K562 (cell line): ENCODE data around the gene ZNF319. TPM values are rescaled to one million over a fixed set of nuclear protein-coding genes. Genes with fewer than 3 reads are reported as not detected.

Experiments used
- ATF2 ChIP-seq: sonication (generic); formaldehyde crosslinking; IDR thresholded peaks from 2 replicates; pipeline ENCODE4 v1.8.1; 2022; ENCODE audit warnings: missing genetic modification reagents
- ATF4 ChIP-seq: fragments of 450-650 bp; formaldehyde crosslinking; IDR thresholded peaks from 2 replicates; pipeline ENCODE4 v1.4.0; 2022; ENCODE audit warnings: mild to moderate bottlenecking, moderate library complexity
- BCL6 ChIP-seq: fragments of 250-450 bp; sonication (Bioruptor Pico); IDR thresholded peaks from 2 replicates; pipeline ENCODE4 v1.4.0; 2020
- FOSL1 ChIP-seq: fragments of 200-800 bp; sonication (Bioruptor generic); conservative IDR thresholded peaks from 2 replicates; pipeline ENCODE4 v1.6.1; 2016; ENCODE audit warnings: missing genetic modification characterization, missing compliant biosample characterization
- GATAD2A ChIP-seq: fragments of 450-650 bp; IDR thresholded peaks from 2 replicates; pipeline ENCODE4 v1.6.1; 2017
- HNRNPK ChIP-seq: fragments of 200-400 bp; formaldehyde crosslinking; IDR thresholded peaks from one replicate; pipeline ENCODE4 v1.6.1; 2018; ENCODE audit warnings: mild to moderate bottlenecking, low read depth, low read length; ENCODE audit not compliant: poor library complexity, severe bottlenecking
- REST ChIP-seq, 2 experiments: fragments of 450-650 bp; formaldehyde crosslinking in 1 of 2; IDR thresholded peaks; 2 replicates each; pipeline versions ENCODE4 v1.4.0 to v1.6.1; 2014 to 2020; ENCODE audit warnings: mild to moderate bottlenecking in 2 of 2, borderline replicate concordance in 1 of 2, low read depth in 1 of 2
- SMAD1 ChIP-seq: fragments of 150-350 bp; IDR thresholded peaks from 2 replicates; pipeline ENCODE4 v1.6.1; 2014; ENCODE audit warnings: low read length, low read depth; ENCODE audit not compliant: partially characterized antibody
- SREBF2 ChIP-seq: sonication (generic); formaldehyde crosslinking; IDR thresholded peaks from 2 replicates; pipeline ENCODE4 v1.4.0; 2020; ENCODE audit warnings: mild to moderate bottlenecking, missing genetic modification reagents
- ZNF408 ChIP-seq: fragments of 250-450 bp; sonication (Bioruptor Pico); IDR thresholded peaks from 2 replicates; pipeline ENCODE4 v1.4.0; 2020; ENCODE audit warnings: low read depth, mild to moderate bottlenecking, moderate library complexity
- ZNF431 ChIP-seq: sonication (generic); formaldehyde crosslinking; IDR thresholded peaks from 2 replicates; pipeline ENCODE4 v1.8.0; 2022; ENCODE audit warnings: mild to moderate bottlenecking, missing genetic modification reagents
- ZNF507 ChIP-seq: conservative IDR thresholded peaks from 2 replicates; pipeline ENCODE4 v1.6.1; 2017; ENCODE audit warnings: missing genetic modification characterization, missing compliant biosample characterization
- ZNF707 ChIP-seq: fragments of 250-450 bp; sonication (Bioruptor Pico); conservative IDR thresholded peaks from 2 replicates; pipeline ENCODE4 v1.8.0; 2022; ENCODE audit warnings: inconsistent platforms, mild to moderate bottlenecking, moderate library complexity
- ZNF766 ChIP-seq: fragments of 200-800 bp; sonication (Bioruptor generic); conservative IDR thresholded peaks from 2 replicates; pipeline ENCODE4 v1.6.1; 2016; ENCODE audit warnings: missing genetic modification characterization, missing compliant biosample characterization
- polyA plus RNA-seq, 8 experiments: library from polyadenylated mRNA; depleted of rRNA in 4 of 8; stranded (reverse) in 5 of 8; unstranded in 3 of 8; fragments of >200 nt; fragmentation: Nextera tagmentation in 2 of 8; fragmentation: Illumina TruSeq in 1 of 8; extraction: Ambion mirVana in 2 of 8; extraction: Trizol in 1 of 8; gene quantifications; 2 replicates each; pipeline versions ENCODE4 v1.2.1 to v1.2.3, GENCODE V29; 2011 to 2014; ENCODE audit warnings: inconsistent platforms in 1 of 8, missing spikeins in 1 of 8
- total RNA-seq, 7 experiments: library from RNA; depleted of rRNA in 6 of 7; stranded (reverse); fragments of >200 nt in 6 of 7; fragmentation: Illumina TruSeq in 2 of 7; extraction: Trizol in 2 of 7; gene quantifications; 2 replicates each; pipeline versions ENCODE4 v1.2.1 to v1.2.3, GENCODE V29; 2011 to 2021; ENCODE audit warnings: low replicate concordance in 1 of 7
- TF ChIP-seq, protein P1 (sequence below): fragments of 200-400 bp; formaldehyde crosslinking; IDR thresholded peaks from 2 replicates; pipeline ENCODE4 v1.6.1; 2017; ENCODE audit warnings: mild to moderate bottlenecking, low read depth, low read length, moderate library complexity

The ZNF319 gene
- total and polyA plus RNA-seq, 9 of the 15 experiments (the other 6 are each of a cell fraction or from before 2014, with no cell fraction given): 0.20 to 5.7 (median 1.4) TPM

- TF ChIP-seq, protein P1, sequence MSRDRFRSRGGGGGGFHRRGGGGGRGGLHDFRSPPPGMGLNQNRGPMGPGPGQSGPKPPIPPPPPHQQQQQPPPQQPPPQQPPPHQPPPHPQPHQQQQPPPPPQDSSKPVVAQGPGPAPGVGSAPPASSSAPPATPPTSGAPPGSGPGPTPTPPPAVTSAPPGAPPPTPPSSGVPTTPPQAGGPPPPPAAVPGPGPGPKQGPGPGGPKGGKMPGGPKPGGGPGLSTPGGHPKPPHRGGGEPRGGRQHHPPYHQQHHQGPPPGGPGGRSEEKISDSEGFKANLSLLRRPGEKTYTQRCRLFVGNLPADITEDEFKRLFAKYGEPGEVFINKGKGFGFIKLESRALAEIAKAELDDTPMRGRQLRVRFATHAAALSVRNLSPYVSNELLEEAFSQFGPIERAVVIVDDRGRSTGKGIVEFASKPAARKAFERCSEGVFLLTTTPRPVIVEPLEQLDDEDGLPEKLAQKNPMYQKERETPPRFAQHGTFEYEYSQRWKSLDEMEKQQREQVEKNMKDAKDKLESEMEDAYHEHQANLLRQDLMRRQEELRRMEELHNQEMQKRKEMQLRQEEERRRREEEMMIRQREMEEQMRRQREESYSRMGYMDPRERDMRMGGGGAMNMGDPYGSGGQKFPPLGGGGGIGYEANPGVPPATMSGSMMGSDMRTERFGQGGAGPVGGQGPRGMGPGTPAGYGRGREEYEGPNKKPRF: no peak
- no peak for TF ChIP-seq ATF2
- no peak for TF ChIP-seq BCL6 (CRISPR knock-in tag)
- TF ChIP-seq ZNF408 (CRISPR knock-in tag): no peak
- no peak for TF ChIP-seq ZNF707 (CRISPR knock-in tag)
- peak; percentile 96 for TF ChIP-seq FOSL1 (tag)
- no peak for TF ChIP-seq ZNF766 (CRISPR knock-in tag)
- TF ChIP-seq SREBF2 (CRISPR knock-in tag): no peak
- no peak for TF ChIP-seq ZNF431 (CRISPR knock-in tag)
- TF ChIP-seq GATAD2A: peak; percentile 89; the same call in 1 of the 2 replicates
- TF ChIP-seq ZNF507: no peak
- TF ChIP-seq ATF4: 0 out of 2 replicates have a peak, but pooled peaks have one; percentile 19
- no peak for TF ChIP-seq SMAD1
- no peak for TF ChIP-seq HNRNPK
- TF ChIP-seq REST (IDR thresholded peaks at IDR 0.05; ENCODE audit: borderline replicate concordance): peak; percentile 47; the same call in 1 of the 2 replicates
- TF ChIP-seq REST (CRISPR knock-in tag; IDR thresholded peaks at IDR 0.05; ENCODE audit: low read depth): no peak
Measured at GRCh38 chr16:57976331-57976796, 24.1 kb downstream of the ZNF319 start (continued).
